ENCODE data around the gene TOB1.

The TOB1 gene

DNA sequence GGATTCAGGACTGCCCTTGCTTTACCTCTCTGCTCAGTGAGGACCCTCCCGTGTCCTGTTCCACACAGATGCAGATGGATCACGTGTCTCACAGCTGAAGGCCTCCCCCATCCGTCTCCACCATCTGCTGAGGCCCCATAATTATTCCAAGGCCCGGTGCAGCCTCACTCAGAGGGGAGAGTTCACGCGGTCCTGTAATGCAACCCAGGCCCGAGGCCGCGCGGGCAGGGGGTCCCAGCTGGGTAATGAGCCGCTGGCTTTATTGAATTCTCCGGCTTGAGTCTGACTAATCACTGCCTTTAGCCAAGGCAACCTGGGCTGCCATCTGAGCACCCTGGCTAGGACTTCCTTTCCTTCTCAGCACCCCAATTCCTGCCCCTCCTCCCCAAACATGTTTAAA, 35.2 kb downstream of the TOB1 start:
- no peak for DNase-seq (ENCODE audit: low spot score)

- DNase-seq (ENCODE audit: low spot score), result no peak
Observed at GRCh38 chr17:50830352-50830751, 35.8 kb downstream of the TOB1 start.

GRCh38 chr17:50829332-50829731, 36.8 kb downstream of the TOB1 start:
- DNase-seq (ENCODE audit: low spot score), result no peak

DNA sequence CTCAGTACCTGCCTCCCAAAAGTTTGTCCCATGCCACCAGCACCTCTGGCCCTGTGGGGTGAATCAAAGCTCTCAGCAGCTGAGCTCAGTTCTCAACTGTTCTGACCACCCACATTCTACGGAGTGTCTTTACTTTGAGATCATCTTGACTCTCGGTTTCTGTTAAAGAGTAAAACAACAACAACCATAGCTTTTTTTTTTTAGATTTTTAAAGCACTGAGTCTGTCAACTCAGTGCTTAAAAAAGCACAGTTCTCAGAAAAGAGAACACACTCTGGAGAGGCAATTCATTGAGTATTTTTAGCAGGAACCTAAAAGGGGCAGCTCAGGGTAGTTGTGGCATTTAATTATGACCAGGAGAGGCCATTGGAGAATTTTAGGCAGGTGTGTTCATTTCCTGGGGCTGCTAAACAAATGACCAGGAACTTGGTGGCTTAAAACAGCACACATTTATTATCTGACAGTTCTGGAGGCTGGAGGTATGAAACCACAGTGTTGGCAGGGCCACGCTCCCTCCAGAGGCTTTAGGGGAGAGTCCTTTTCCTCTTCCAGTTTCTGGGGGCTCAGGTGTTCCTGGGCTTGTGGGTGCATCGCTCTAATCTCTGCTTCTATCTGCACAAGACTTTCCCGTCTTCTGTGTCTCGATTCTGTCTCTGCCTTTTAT, 37.5 kb downstream of the TOB1 start:
- DNase-seq (ENCODE audit: low spot score), result no peak

GRCh38 chr17:50825188-50825587, 41.0 kb downstream of the TOB1 start:
- no peak for DNase-seq (ENCODE audit: low spot score)

DNA sequence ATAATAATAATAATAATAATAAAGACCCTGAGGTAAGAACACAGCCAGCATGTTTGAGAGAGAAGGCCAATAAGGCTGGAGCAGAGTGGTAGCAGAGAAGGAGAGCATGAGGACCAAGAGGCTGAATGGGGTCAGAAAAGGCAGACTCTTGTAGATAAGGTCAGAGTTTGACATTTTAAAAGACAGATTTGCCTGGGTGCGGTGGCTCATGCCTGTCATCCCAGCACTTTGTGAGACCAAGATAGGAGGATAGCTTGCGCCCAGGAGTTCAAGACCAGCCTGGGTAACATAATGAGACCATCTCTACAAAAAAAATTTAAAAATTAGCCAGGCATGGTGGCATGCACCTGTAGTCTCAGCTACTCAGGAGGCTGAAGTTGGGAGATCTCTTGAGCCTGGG, 41.7 kb downstream of the TOB1 start:
- no peak for DNase-seq (ENCODE audit: low spot score)

GRCh38 chr17:50822550-50822949, 43.6 kb downstream of the TOB1 start:
- no peak for DNase-seq (ENCODE audit: low spot score)

DNA sequence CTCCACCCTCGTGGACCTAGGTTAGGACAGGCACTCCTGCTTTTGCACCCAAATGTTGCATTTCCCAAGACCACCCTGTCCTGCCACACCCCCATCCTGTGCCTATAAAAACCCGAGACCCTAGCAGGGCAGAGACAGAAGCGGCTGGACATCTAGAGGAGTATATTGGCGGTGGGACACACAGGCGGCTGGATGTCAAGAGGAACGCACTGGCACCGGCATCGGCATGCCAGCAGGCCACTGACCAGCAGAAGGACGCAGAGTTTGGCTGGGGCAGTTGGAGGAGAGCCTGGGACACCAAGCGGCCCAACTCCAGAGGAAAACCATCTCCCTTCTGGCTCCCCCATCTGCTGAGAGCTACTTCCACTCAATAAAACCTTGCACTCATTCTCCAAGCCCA, 45.5 kb downstream of the TOB1 start:
- DNase-seq (ENCODE audit: low spot score), result no peak

GRCh38 chr17:50818921-50819657, 47.1 kb downstream of the TOB1 start:
- no peak for DNase-seq (ENCODE audit: low spot score)

DNA sequence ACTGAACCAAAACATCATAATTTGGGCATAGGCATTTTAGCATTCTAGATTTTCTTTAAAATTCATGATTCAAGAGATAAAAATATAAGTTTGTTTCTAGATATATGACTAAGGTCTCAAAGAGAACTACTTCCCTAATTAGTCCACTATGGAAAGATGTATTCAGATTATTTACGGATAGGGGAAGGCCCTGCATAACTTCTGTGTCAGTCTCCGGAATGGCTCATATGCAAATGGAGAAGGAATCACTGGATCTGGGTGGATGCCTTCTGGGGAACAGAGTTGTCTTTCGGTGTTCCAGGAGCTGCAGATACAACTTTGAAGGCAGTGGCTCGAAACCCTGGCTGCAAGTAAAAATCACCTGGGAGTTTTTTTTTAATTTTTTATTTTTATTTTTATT, 47.9 kb downstream of the TOB1 start:
- no peak for DNase-seq (ENCODE audit: low spot score)

GRCh38 chr17:50817838-50818237, 48.3 kb downstream of the TOB1 start:
- no peak for DNase-seq (ENCODE audit: low spot score)

- DNase-seq (ENCODE audit: low spot score), result peak; percentile 78
Observed at GRCh38 chr17:50816771-50817751, 49.1 kb downstream of the TOB1 start.

GRCh38 chr17:50816271-50816670, 49.9 kb downstream of the TOB1 start:
- no peak for DNase-seq (ENCODE audit: low spot score)

DNA sequence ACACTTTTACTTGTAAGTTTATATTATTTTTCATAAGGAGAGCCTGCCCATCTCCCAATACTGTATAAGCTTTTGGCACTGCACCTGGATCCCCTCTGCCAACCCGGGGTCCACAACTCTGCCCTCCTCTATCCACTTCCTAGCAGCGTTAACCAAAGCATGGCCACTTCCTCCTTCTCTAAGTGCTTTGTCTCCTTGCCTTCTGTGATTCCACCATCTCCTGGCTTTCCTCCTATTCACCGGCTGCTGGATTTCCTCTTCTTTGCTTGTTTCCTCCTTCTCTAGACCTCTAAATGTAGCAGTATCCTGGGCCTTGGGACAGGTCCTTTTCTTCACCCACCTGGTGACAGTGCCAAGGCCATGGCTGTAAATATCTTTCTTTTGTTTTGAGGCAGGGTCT, 50.8 kb downstream of the TOB1 start:
- DNase-seq (ENCODE audit: low spot score), result no peak

GRCh38 chr17:50813583-50813982, 52.6 kb downstream of the TOB1 start:
- no peak for DNase-seq (ENCODE audit: low spot score)

All from GM03348 (cell line).